Activated CD8-positive, alpha-beta memory T cell treated with anti-CD3 and anti-CD28 coated beads for 24 hours (primary cell): Measurements from ENCODE around the gene SMNDC1.
"Not testable (repeated sequence)": the region's sequence is repeated elsewhere in the genome, so short reads cannot be mapped to it uniquely, and the experiment has no call there.

ENCODE experiments used
- DNase-seq: peaks from one replicate; pipeline ENCODE4 v3.0.0-alpha.2; 2020

Gene SMNDC1

GRCh38 chr10:110304780-110305421, at the start of gene SMNDC1:
Gene SMNDC1, minus strand, starts transcription at chr10:110304920. Its CDS starts 1,333 bp downstream, at chr10:110303587.
- peak; percentile 99 for DNase-seq

DNA sequence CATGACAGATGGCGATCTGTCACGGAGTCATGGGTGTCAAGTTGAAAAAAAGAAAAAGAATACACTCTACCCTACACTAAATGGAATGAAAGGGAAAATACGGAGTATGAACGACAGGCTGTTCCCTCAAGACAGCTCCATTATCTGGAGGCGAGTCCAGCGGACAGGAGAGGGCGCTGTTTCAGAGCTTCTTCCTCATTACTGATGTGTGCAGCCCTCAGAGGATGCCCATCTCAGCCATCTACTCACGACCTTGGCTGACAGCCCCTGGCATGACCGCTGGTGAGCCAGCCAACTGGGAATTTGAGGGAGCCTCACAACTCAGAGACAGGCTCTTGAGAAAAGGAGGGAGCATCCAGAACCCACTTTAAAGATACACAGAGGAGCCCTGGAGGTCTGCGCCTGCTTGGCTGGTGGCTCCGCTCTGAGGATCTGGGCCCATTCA, 49.6 kb upstream of the SMNDC1 start:
- DNase-seq: peak; percentile 90

DNA sequence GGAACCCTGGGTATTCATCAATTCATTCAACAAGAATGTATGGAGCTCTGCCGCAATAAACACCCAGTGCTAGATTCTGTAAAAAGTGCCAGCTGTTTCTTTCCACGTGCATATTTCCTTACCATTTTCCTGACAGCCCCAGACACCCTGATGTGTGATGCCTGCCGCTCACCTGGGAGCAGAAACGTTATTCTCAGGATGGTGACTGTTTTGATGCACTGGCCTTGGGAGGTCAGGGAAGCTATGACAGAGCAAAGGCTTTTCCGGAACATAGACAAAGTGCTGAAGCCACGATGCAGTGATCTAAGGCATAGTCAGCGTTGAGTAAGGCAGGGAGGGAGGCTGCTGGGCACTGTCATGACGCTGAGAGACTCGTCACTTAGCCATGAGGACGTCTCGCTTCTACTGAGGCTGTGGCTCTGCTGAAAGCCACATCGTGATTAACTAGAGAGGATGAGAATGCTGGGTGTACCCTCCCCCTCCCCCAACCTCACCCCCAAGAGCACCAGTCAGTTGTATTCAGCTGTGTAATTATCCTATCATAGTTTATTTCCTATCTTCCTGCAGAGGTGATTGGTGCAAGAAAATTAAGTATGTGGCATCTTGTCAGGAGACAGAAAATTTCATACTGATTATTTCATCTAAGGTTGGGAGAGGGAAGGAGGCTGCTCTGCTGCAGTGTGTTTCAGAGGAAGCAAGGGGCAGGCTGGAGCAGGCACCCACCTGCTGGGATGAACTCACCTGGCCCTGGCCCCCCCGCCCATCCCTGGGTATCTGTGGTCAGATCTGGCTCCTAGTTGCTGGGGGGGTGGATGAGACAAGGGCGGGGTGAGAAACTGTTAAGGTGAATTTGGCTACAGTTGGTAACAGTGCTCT, 48.8 kb upstream of the SMNDC1 start:
- peak; percentile 66 for DNase-seq

DNA sequence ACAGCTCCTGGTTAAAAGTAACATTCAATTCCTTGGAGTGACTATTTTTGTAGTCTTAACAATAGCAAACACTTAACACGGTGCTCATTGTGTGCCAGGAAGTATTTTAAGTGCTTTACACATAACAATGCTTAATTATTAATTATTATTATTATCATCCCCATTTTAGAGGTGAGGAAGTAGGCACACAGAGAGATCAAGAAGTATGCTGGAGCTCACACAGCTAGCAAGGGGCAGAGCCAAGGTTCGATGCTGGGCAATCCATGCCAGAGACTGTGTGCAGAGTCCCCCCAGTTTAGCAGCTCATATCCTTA, 48.2 kb upstream of the SMNDC1 start:
- no peak for DNase-seq

DNA sequence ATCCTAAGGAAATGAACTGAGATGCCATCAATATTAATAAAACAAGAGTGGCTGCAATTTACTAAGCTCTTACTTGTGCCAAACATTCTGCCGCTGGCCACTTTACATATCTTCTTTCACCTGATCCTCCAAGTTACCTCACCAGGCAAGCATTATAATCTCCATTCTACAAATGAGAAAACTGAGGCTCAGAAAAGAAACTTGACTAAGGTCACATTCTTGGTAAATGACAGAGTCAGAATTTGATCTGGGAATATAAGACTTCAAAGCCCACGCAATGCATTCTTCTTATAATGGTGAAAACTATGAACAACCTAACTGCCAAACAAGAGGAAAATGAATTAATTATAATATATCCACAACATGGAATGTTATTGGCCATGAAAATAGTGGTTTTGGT, 46.1 kb upstream of the SMNDC1 start:
- no peak for DNase-seq

DNA sequence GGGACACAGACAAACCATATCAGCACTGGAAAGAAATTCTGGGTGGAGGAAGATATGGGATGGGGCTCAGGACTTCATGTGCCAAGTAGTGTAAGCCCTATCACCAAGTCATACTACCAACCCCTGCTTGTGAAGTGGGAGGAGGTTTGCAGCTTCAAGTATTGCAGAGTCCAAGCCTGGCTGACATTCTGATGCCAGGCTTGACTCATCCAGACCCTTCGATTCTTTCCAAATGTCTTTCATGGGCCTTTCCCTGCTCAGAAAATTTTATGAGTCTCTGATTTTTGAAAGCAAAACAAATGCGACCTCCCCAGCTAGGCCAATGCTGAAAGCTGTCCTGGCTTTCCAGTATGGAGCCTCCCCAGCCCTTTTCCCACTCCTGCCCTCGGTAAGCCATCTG, 45.1 kb upstream of the SMNDC1 start:
- DNase-seq: no peak

GRCh38 chr10:110349386-110349785, 44.7 kb upstream of the SMNDC1 start:
- no peak for DNase-seq

DNA sequence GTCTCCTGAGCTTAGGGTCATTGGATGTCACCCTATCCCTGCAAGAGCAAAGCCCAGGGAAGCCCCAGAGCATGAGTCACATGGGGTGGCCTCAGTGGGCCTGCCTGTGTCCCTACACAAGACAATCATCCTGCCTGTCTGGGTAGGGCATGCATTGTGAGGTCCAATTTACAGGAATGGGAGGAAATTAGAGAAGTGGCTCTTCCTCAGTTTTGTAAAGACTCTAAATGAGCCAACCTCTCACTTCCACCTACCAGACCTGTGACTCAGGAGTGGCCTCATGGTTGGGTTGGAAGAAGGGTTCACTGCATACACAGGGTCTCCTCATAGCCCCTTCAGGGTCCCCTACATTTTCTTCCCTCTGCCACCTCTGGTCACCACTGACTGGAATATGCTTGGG, 43.6 kb upstream of the SMNDC1 start:
- no peak for DNase-seq

DNA sequence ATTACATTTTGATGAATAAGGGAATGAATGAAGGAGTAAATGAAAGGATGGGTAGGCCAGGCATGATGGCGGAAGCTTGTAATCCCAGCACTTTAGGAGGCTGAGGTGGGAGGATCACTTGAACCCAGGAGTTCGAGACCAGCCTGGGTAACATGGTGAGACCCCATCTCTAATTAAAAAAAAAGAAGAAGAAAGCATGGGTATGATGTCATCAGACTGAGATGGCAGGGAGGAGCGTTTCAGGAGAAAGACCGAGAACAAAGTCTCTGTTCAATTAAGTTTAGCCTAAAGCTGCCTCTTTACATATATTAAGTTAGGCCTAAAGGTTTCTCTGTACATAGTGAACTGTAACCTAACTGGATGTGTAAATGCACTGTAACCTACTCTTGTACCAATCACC, 42.2 kb upstream of the SMNDC1 start:
- DNase-seq: no peak

- DNase-seq: no peak
Measured at GRCh38 chr10:110345286-110345685, 40.6 kb upstream of the SMNDC1 start.

GRCh38 chr10:110344622-110345021, 39.9 kb upstream of the SMNDC1 start:
- no peak for DNase-seq

DNA sequence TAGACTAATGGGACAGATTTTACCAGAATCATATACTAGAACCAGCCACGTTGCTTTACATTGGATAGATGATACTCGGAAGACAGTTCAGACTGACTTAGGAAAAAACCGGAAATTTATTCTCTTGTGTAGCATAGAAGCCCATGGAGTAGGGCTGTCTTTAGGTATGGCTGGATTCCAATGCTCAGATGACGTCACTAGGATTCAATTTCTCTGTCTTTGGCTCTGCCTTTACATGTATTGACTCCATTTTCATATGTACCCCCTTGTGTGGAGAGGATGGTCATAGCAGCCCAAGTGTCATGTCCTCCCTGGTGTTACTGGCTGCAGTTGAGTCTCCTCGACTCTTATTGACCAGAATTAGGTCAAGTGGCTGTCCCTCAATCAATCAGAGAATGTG, 39.2 kb upstream of the SMNDC1 start:
- DNase-seq: no peak

- DNase-seq: no peak
Measured at GRCh38 chr10:110340816-110341215, 36.1 kb upstream of the SMNDC1 start.

- DNase-seq: no peak
Measured at GRCh38 chr10:110340122-110340521, 35.4 kb upstream of the SMNDC1 start.

- DNase-seq: no peak
Measured at GRCh38 chr10:110337906-110338305, 33.2 kb upstream of the SMNDC1 start.

GRCh38 chr10:110337401-110337800, 32.7 kb upstream of the SMNDC1 start:
- no peak for DNase-seq

DNA sequence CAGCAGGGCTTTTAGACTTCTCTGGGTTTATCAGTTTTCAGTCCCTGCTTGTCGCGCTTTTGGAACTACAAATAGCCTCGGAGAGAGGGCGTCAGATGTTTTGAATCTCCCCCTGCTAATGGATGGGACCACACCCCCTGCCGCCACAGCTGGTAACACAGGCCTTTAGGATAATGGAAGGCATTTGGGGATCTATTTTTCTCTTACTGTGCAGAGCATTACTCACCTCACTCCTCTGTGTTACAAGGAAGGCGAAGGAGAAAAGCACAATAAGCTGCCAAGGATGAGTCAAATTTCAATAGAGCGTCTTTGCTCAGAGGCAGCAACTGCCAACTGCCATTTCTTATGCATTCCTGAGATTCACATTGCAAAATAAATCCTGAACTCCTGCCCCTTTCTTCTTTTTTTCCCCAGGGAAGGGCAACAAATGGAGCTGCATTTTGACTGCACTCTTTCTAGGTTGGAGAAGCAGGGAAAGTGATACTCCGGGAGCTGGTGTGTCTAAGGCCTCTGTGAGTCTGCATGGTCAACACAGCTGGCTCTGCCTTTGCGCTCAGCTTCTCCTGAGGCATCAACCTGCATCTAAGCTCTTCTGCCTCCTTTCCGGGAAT, 31.5 kb upstream of the SMNDC1 start:
- no peak for DNase-seq

DNA sequence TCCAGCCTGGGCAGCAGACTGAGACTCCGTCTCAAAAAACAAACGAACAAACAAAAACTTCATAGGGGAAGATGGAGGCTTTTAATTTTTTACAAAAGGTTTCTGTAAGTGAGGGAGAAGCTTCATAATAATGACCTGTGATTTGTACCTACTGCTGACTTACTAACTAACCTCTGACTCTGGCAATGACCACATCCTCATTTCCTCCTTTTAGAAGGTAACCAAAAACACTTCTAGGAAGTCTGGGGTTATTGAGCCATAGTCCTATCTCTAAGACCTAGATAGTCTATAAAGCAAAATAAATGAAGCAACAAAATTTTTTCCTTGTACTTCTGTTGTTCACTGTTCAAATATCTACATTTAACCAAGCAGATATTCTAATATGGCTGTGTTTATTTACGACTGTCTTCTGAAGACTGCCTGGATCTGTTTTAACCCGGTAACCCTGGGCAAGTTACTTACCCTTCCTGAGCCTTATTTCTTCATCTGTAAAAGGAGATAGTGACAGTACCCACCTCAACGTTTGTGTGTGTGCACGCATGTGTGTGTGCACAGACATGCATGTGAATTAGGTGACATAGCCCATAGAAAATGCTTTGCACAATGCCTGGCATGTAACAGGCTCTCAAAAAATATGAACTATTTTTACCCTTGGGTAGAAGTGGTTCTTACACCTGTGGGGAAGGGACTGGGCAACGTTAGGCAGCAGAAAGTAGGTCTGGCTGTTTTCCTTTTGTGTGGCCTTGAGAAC, 30.8 kb upstream of the SMNDC1 start:
- DNase-seq: no peak

DNA sequence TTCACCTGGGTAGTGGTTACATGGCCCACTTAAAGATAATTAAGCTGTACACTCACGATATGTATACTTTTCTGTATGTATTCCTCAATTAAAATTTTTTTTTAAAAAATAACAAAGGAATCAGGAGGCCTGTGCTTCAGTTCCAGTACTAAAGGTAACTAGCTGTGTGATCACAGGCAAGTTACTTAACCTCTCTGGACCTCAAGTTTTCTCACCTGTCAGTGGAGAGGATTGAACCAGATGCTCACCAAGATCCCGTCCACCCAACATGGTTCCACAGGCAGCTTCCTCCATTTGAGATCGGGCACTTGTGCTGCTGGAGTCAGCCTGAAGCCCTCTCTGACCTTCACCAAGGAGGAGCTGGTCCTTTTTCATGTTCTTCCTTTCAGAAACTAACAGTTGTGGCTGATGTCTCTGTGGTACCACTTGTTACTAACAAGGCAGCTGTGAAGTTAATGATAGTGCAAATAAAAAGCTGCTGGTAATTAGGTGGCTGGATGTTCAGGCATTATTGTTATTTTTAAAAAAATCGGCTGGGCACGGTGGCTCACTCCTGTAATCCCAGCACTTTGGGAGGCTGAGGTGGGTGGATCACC, 29.4 kb upstream of the SMNDC1 start:
- DNase-seq: no peak

GRCh38 chr10:110331226-110331795, 26.6 kb upstream of the SMNDC1 start:
- DNase-seq: not testable (repeated sequence)

DNA sequence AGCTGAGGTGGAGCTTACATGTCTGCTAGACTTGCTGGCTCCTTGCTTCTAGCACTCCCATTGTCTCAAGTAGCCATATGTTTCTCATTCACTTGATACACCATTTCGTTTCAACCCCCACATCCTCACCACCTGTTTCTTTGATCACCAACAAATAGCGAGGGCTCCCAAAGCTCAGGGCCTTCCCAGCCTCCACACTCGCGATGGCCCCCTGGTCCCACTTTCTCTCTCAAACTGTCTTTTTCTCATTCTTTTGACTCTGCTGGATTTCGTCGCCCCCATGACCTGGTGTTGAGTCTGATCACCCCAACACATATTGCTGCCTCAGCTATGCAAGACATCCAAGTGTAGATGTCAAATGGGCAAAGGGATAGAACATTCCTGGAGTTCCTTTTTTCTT, 26.0 kb upstream of the SMNDC1 start:
- DNase-seq: no peak

DNA sequence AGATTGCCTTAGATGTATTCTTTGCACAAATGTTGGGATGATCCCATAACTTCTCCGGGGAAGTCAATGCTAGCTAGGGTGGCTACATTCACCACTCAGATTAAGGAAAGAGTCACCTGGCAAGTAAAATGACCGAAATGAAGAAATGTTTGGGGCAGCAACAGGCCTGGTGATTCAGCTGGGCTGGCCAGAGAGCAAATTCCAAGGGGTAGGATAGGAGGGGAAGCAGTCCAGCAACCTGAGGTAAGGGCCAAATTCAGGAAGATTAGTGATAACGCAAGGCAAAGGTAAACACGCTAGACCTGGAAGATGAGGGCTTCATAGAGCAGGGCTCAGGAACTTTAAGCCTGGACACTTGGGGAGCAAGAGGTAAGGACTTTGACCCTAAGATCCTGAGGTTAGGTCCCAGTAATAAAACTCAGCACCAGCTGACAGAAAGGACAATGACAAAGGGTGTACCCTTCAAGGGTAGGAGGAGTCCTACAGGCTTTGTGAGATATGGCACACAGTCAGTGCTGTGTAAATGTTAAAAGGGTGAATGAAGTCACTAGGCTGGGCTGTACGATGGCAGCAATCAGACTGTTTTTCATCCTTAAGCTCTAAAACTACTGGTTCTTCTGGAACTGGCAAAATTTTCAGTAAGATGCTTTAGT, 22.7 kb upstream of the SMNDC1 start:
- no peak for DNase-seq
